Left ventricle myocardium inferior (tissue), 1 donor: Measurements from ENCODE around the gene UBL7. TPM values are rescaled to one million over a fixed set of nuclear protein-coding genes. Genes with fewer than 3 reads are reported as not detected.
"Not testable (repeated sequence)": the region's sequence is repeated elsewhere in the genome, so short reads cannot be mapped to it uniquely, and the experiment has no call there.

Source experiments
- DNase-seq: peaks from one replicate; pipeline ENCODE4 v3.0.0-alpha.2; 2020
- H3K27ac ChIP-seq: fragments of 200-600 bp; replicated peaks from 2 replicates; pipeline ENCODE4 v1.8.0; 2021
- H3K27me3 ChIP-seq: fragments of 200-600 bp; 2 replicates; pipeline ENCODE4 v1.8.0; 2021; ENCODE audit warnings: low read depth
- H3K36me3 ChIP-seq: fragments of 200-600 bp; 2 replicates; pipeline ENCODE4 v1.8.0; 2021
- H3K4me1 ChIP-seq: fragments of 200-600 bp; 2 replicates; pipeline ENCODE4 v1.8.0; 2021
- H3K4me3 ChIP-seq: fragments of 200-600 bp; 2 replicates; pipeline ENCODE4 v1.8.0; 2021; ENCODE audit warnings: mild to moderate bottlenecking, moderate library complexity
- H3K9me3 ChIP-seq: fragments of 200-600 bp; replicated peaks from 2 replicates; pipeline ENCODE4 v1.8.0; 2021
- CTCF ChIP-seq: fragments of 200-600 bp; IDR thresholded peaks from 2 replicates; pipeline ENCODE4 v1.8.0; 2021; ENCODE audit warnings: antibody characterized with exemption, mild to moderate bottlenecking, borderline replicate concordance
- intact Hi-C: fragments of 100-400 bp; cut with micrococcal nuclease; formaldehyde crosslinking; loops from one replicate; pipeline ENCODE4 v1.11.0; 2022
- total RNA-seq: library from RNA; stranded (reverse); fragmentation: NEBNext Ultra II Directional; extraction: Animal tissue kit (Norgen Biotek cat#: 25700); gene quantifications from one replicate; pipeline ENCODE4 v1.2.1, GENCODE V29; 2021
- donor health status: DM: no; HTN: yes; CAD: no; lungs with severe emphysema.

The UBL7 gene
- total RNA-seq, 1 donor from 2014 or later, result 52.3 TPM

- intact Hi-C loops, result no loop called here
- peaks cover 12% of the 10 kb centered on the region for H3K36me3 ChIP-seq
- H3K4me3 ChIP-seq, result peak overlapping the region; percentile 72
- H3K27me3 ChIP-seq, result no peaks in the 10 kb centered on the region
- peaks cover 22% of the 10 kb centered on the region for H3K4me1 ChIP-seq
- DNase-seq, result no peak
- H3K9me3 ChIP-seq, result peaks cover 3% of the 10 kb centered on the region
- H3K27ac ChIP-seq, result peak overlapping the region; percentile 79
- no peak for TF ChIP-seq CTCF
These were observed 1.0 kb upstream of the UBL7 start for GRCh38 chr15:74461847-74462511.

- peak overlapping the region; percentile 79 for H3K27ac ChIP-seq
- no peak for TF ChIP-seq CTCF
- peaks cover 22% of the 10 kb centered on the region for H3K4me1 ChIP-seq
- peak overlapping the region; percentile 72 for H3K4me3 ChIP-seq
- intact Hi-C loops, result no loop called here
- H3K36me3 ChIP-seq, result peaks cover 29% of the 10 kb centered on the region
- H3K9me3 ChIP-seq, result peaks cover 3% of the 10 kb centered on the region
- no peak for DNase-seq
- H3K27me3 ChIP-seq, result no peaks in the 10 kb centered on the region
These were observed 662 bp downstream of the UBL7 start for GRCh38 chr15:74460298-74460697.

GRCh38 chr15:74459798-74460197, 1.2 kb downstream of the UBL7 start:
- H3K27me3 ChIP-seq, H3K27ac ChIP-seq, H3K9me3 ChIP-seq, intact Hi-C loops, DNase-seq: not testable (repeated sequence)
- H3K4me3 ChIP-seq, result peak overlapping the region; percentile 72
- peaks cover 34% of the 10 kb centered on the region for H3K36me3 ChIP-seq
- H3K4me1 ChIP-seq, result peaks cover 22% of the 10 kb centered on the region

- no peaks in the 10 kb centered on the region for H3K27me3 ChIP-seq
- TF ChIP-seq CTCF, result no peak
- H3K9me3 ChIP-seq, result no peaks in the 10 kb centered on the region
- H3K4me3 ChIP-seq, result no peak overlapping the region
- H3K27ac ChIP-seq, result no peak overlapping the region
- intact Hi-C loops, result no loop called here
- no peak for DNase-seq
- H3K4me1 ChIP-seq, result peaks cover 32% of the 10 kb centered on the region
- peaks cover 47% of the 10 kb centered on the region for H3K36me3 ChIP-seq
These were observed 2.5 kb downstream of the UBL7 start for GRCh38 chr15:74458473-74458872.

GRCh38 chr15:74457036-74457435, 3.9 kb downstream of the UBL7 start:
- peaks cover 30% of the 10 kb centered on the region for H3K4me1 ChIP-seq
- H3K27ac ChIP-seq, intact Hi-C loops, DNase-seq, H3K4me3 ChIP-seq, H3K9me3 ChIP-seq, H3K27me3 ChIP-seq: not testable (repeated sequence)
- H3K36me3 ChIP-seq, result peaks cover 62% of the 10 kb centered on the region

- TF ChIP-seq CTCF, result no peak
- intact Hi-C loops, result no loop called here
- Histone ChIP-seq H3K27me3 (no peaks in the 10 kb centered on the region), H3K9me3 (no peaks in the 10 kb centered on the region), H3K4me3 (no peak overlapping the region), H3K36me3 (peaks cover 83% of the 10 kb centered on the region), H3K4me1 (peaks cover 12% of the 10 kb centered on the region), H3K27ac (no peak overlapping the region)
- no peak for DNase-seq
These were observed 6.0 kb downstream of the UBL7 start for GRCh38 chr15:74454764-74455500.
